HG02938 (cell line): Measurements from ENCODE around the gene CACNG1.

ENCODE experiments used
- ATAC-seq: cut with Tn5 transposase; IDR thresholded peaks from one replicate; pipeline ENCODE4 v1.9.1; 2021; ENCODE audit warnings: mild to moderate bottlenecking, moderate library complexity; ENCODE audit not compliant: unreplicated experiment

Gene CACNG1

GRCh38 chr17:67044016-67044772 lies at the start of gene CACNG1:
Gene CACNG1 (plus strand): TSS chr17:67044554. CDS start chr17:67044661, 107 bp downstream.
- no peak for ATAC-seq

- ATAC-seq: no peak
Observed at GRCh38 chr17:66994930-66995535, 49.3 kb upstream of the CACNG1 start.

GRCh38 chr17:66995944-66996343 lies 48.4 kb upstream of the CACNG1 start:
- no peak for ATAC-seq

- no peak for ATAC-seq
Observed at GRCh38 chr17:66996926-66997325, 47.4 kb upstream of the CACNG1 start.

- no peak for ATAC-seq
Observed at GRCh38 chr17:67003231-67003630, 41.1 kb upstream of the CACNG1 start.

GRCh38 chr17:67004181-67004580 lies 40.2 kb upstream of the CACNG1 start:
- ATAC-seq: no peak

- no peak for ATAC-seq
Observed at GRCh38 chr17:67007266-67007665, 37.1 kb upstream of the CACNG1 start.

- no peak for ATAC-seq
Observed at GRCh38 chr17:67008101-67008500, 36.3 kb upstream of the CACNG1 start.

GRCh38 chr17:67011527-67012175 lies 32.7 kb upstream of the CACNG1 start:
- no peak for ATAC-seq

- ATAC-seq: no peak
Observed at GRCh38 chr17:67013891-67014290, 30.5 kb upstream of the CACNG1 start.

GRCh38 chr17:67015001-67015400 lies 29.4 kb upstream of the CACNG1 start:
- ATAC-seq: no peak

- ATAC-seq: no peak
Observed at GRCh38 chr17:67016039-67016762, 28.2 kb upstream of the CACNG1 start.

- ATAC-seq: no peak
Observed at GRCh38 chr17:67017910-67018309, 26.4 kb upstream of the CACNG1 start.

- no peak for ATAC-seq
Observed at GRCh38 chr17:67018471-67019434, 25.6 kb upstream of the CACNG1 start.

- ATAC-seq: no peak
Observed at GRCh38 chr17:67019809-67020208, 24.5 kb upstream of the CACNG1 start.

GRCh38 chr17:67020293-67020766 lies 24.0 kb upstream of the CACNG1 start:
- ATAC-seq: no peak

- ATAC-seq: no peak
Observed at GRCh38 chr17:67021196-67021595, 23.2 kb upstream of the CACNG1 start.

GRCh38 chr17:67021743-67022450 lies 22.5 kb upstream of the CACNG1 start:
- no peak for ATAC-seq

- no peak for ATAC-seq
Observed at GRCh38 chr17:67022451-67022810, 21.9 kb upstream of the CACNG1 start.

- ATAC-seq: no peak
Observed at GRCh38 chr17:67024736-67025135, 19.6 kb upstream of the CACNG1 start.
